Hippocampal formation (tissue), 2 donors: ENCODE data around the gene SYNGR1.
A peak's percentile ranks its signal among the peaks of the same experiment; 100 is the strongest.
"Not testable (repeated sequence)": the region's sequence is repeated elsewhere in the genome, so short reads cannot be mapped to it uniquely, and the experiment has no call there.

ENCODE experiments used
- DNase-seq, 2 donors: peaks; one replicate each; lab custom pipeline; 2025; lab: John Stamatoyannopoulos, UW

Gene SYNGR1

GRCh38 chr22:39350757-39351688 lies 1.2 kb downstream of the SYNGR1 start:
- no peak for DNase-seq

GRCh38 chr22:39351689-39352214 lies 2.0 kb downstream of the SYNGR1 start:
- DNase-seq = no peak

GRCh38 chr22:39352306-39352891 lies 2.6 kb downstream of the SYNGR1 start:
- DNase-seq = no peak

GRCh38 chr22:39353346-39353745 lies 3.6 kb downstream of the SYNGR1 start:
- no peak for DNase-seq

GRCh38 chr22:39355080-39355479 lies 5.3 kb downstream of the SYNGR1 start:
- DNase-seq = no peak

GRCh38 chr22:39355805-39356204 lies 6.0 kb downstream of the SYNGR1 start:
- not testable (repeated sequence) for DNase-seq

- DNase-seq = peak in 1 of 2 donors; percentile 42
These were observed 6.7 kb downstream of the SYNGR1 start for GRCh38 chr22:39356464-39356863.

GRCh38 chr22:39357110-39358108 lies 7.6 kb downstream of the SYNGR1 start:
- DNase-seq = not testable (repeated sequence)

GRCh38 chr22:39358197-39358596 lies 8.4 kb downstream of the SYNGR1 start:
- DNase-seq = not testable (repeated sequence)

- no peak for DNase-seq
These were observed 9.9 kb downstream of the SYNGR1 start for GRCh38 chr22:39359659-39360195.

GRCh38 chr22:39360242-39360641 lies 10.5 kb downstream of the SYNGR1 start:
- no peak for DNase-seq

GRCh38 chr22:39360674-39361413 lies 11.1 kb downstream of the SYNGR1 start:
- no peak for DNase-seq

- no peak for DNase-seq
These were observed 11.7 kb downstream of the SYNGR1 start for GRCh38 chr22:39361496-39361895.

GRCh38 chr22:39362271-39362670 lies 12.5 kb downstream of the SYNGR1 start:
- no peak for DNase-seq

- DNase-seq = no peak
These were observed 13.1 kb downstream of the SYNGR1 start for GRCh38 chr22:39362932-39363331.

- DNase-seq = no peak
These were observed 14.1 kb downstream of the SYNGR1 start for GRCh38 chr22:39363751-39364515.

- no peak for DNase-seq
These were observed 15.1 kb downstream of the SYNGR1 start for GRCh38 chr22:39364714-39365491.

GRCh38 chr22:39365492-39365780 lies 15.6 kb downstream of the SYNGR1 start:
- no peak for DNase-seq

GRCh38 chr22:39367035-39367434 lies 17.2 kb downstream of the SYNGR1 start:
- DNase-seq = no peak
